Measurements from ENCODE around the gene ABCA1. TPM values are rescaled to one million over a fixed set of nuclear protein-coding genes. Genes with fewer than 3 reads are reported as not detected.

ABCA1 gene
- total RNA-seq, 2 donors from 2014 or later: 7.9 to 19.2 TPM

DNA sequence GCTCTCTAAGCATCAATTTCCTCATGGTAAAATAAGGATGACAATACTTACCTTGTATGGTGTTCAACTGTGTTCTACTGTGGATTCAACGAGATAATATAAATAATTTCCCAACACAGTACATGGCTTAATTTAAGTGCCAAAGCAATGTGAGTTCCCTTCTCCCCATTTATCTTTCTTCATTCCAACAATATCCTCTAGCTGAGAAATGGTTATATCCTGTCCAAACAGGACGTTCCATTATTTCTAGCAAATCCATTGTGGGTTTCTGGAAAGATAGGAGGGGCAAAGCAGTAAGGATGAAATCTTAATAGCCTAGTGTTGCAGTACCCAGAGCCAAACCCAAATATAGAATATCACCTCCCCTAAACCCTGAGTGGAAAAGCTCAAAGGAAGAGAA, 22.0 kb downstream of the ABCA1 start:
- H3K9me3 ChIP-seq: no peaks in the 10 kb centered on the region
- TF ChIP-seq, protein P1, sequence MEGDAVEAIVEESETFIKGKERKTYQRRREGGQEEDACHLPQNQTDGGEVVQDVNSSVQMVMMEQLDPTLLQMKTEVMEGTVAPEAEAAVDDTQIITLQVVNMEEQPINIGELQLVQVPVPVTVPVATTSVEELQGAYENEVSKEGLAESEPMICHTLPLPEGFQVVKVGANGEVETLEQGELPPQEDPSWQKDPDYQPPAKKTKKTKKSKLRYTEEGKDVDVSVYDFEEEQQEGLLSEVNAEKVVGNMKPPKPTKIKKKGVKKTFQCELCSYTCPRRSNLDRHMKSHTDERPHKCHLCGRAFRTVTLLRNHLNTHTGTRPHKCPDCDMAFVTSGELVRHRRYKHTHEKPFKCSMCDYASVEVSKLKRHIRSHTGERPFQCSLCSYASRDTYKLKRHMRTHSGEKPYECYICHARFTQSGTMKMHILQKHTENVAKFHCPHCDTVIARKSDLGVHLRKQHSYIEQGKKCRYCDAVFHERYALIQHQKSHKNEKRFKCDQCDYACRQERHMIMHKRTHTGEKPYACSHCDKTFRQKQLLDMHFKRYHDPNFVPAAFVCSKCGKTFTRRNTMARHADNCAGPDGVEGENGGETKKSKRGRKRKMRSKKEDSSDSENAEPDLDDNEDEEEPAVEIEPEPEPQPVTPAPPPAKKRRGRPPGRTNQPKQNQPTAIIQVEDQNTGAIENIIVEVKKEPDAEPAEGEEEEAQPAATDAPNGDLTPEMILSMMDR (IDR thresholded peaks at IDR 0.05): no peak
- H3K36me3 ChIP-seq: no peaks in the 10 kb centered on the region
- no peak overlapping the region for H3K4me3 ChIP-seq
- H3K4me1 ChIP-seq: peaks cover 0 to 74% of the 10 kb centered on the region in 2 donors
- no peaks in the 10 kb centered on the region for H3K27me3 ChIP-seq
- peak overlapping the region; percentile 36 to 62 for H3K27ac ChIP-seq
- DNase-seq (ENCODE audit: low spot score): no peak

DNA sequence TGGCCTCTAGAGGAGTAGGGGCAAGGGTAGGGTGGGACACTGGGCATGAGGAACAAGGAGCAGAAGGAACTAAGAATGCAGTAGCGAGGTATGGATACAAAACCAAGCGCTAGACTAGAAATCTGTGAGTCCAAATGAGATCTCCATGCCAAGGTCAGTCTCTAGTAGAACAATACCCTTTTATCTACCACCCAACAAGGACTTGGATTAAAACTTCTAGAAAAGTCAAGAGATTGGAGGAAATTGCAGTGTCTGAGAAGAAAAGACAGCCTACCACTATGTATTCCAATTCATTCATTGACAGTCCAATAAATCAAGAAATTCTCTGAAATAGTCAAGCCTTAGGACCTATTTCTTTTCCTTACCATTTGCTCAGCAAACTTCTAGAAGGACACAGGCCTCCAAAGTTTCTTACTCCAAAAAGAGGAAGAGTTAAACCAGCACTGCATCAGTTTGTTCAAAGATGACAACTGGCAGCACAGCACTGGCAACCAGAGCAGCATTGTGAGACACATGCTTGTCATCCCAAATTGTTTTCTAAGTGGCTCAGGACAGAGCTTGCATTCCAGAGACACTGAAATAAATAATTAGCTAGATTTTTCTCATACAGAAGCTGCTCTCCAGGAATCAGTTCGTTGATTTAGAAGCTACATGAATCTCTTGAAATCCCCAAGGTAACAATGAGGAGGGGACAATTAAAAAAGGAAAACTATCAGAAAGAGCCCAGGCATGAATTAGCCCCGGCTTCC, 22.6 kb downstream of the ABCA1 start:
- TF ChIP-seq, protein P1 (IDR thresholded peaks at IDR 0.05): no peak
- no peaks in the 10 kb centered on the region for H3K27me3 ChIP-seq
- H3K4me1 ChIP-seq: peaks cover 0 to 68% of the 10 kb centered on the region in 2 donors
- H3K27ac ChIP-seq: peak overlapping the region; percentile 36 to 62
- no peak for DNase-seq (ENCODE audit: low spot score)
- H3K9me3 ChIP-seq: no peaks in the 10 kb centered on the region
- H3K36me3 ChIP-seq: no peaks in the 10 kb centered on the region
- no peak overlapping the region for H3K4me3 ChIP-seq

DNA sequence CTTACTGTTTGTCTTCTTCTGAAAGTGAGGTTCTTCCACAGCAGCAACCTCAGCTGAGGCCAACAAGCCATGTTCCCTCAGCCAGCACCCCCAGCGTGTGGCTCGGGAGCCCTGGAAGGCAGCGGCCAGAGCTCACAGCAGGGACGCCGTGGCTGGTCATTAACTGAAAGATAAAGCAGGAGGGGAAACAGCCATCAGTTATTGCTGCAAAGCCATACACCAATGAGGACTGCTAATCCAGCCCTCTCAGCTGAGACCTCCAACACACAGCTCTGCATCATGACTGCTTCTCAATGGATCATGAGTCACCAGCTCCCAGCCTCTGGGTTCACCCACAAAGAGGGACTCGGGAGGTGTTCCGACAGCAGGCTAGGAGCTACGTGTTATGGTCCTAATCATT, 24.3 kb downstream of the ABCA1 start:
- no peak overlapping the region for H3K4me3 ChIP-seq
- peaks cover 6% of the 10 kb centered on the region for H3K36me3 ChIP-seq
- TF ChIP-seq, protein P1 (IDR thresholded peaks at IDR 0.05): no peak
- no peak overlapping the region for H3K27ac ChIP-seq
- peaks cover 0 to 54% of the 10 kb centered on the region in 2 donors for H3K4me1 ChIP-seq
- no peaks in the 10 kb centered on the region for H3K27me3 ChIP-seq
- DNase-seq (ENCODE audit: low spot score): no peak
- H3K9me3 ChIP-seq: no peaks in the 10 kb centered on the region

DNA sequence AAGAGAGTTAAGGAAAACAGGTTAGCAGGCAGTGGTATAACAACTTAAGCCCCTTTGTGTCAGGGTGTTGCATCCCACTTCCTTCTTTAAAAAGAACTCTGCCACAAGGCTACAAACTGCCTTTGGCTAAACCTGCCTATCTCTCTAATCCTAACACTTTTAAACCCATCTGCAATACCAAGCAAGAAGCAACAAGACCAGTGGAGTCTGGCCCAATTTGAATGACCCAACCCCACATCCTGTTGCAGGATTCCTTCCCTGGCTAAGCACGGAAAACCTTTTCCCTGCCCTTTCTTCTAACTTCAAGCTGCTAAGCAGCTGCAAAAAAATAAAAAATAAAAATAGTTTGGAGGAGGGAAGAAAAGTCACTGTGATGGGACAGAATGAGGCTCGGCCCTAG, 27.1 kb downstream of the ABCA1 start:
- no peak overlapping the region for H3K4me3 ChIP-seq
- no peak overlapping the region for H3K27ac ChIP-seq
- no peaks in the 10 kb centered on the region for H3K27me3 ChIP-seq
- peaks cover 0 to 38% of the 10 kb centered on the region in 2 donors for H3K4me1 ChIP-seq
- no peaks in the 10 kb centered on the region for H3K9me3 ChIP-seq
- H3K36me3 ChIP-seq: peaks cover 6% of the 10 kb centered on the region
- TF ChIP-seq, protein P1 (IDR thresholded peaks at IDR 0.05): no peak
- DNase-seq (ENCODE audit: low spot score): no peak

DNA sequence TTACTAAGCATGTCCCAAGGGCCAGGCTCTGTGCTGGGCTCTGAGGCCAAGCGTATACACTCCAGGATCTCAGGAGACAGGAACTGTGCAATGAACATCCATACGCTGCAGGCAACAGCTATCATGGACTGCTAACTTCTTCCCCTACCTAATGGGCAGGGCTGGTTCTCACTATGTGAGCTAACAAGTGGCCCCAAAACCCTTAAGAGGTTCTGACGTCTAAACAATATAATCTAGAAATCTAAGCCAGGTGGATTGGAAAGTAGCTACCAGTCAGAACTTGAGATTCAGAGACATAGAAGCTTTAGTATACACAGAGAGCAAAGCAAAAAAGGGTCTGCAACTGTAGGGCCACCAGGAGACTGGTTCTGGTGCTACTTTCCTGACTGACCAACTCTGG, 27.6 kb downstream of the ABCA1 start:
- Histone ChIP-seq H3K27me3 (no peaks in the 10 kb centered on the region), H3K36me3 (peaks cover 6% of the 10 kb centered on the region), H3K4me1 (peaks cover 0 to 33% of the 10 kb centered on the region in 2 donors), H3K4me3 (no peak overlapping the region), H3K9me3 (no peaks in the 10 kb centered on the region), H3K27ac (no peak overlapping the region)
- no peak for DNase-seq (ENCODE audit: low spot score)
- TF ChIP-seq, protein P1 (IDR thresholded peaks at IDR 0.05): no peak
